HL-60 (cell line): ENCODE results near the gene TMEM63C.
"Not testable (repeated sequence)": the region's sequence is repeated elsewhere in the genome, so short reads cannot be mapped to it uniquely, and the experiment has no call there.

ENCODE experiments used
- DNase-seq, 2 experiments: peaks; one replicate each; pipeline ENCODE4 v3.0.0-alpha.2; 2010 to 2020; ENCODE audit warnings: low read depth in 1 of 2, low spot score in 1 of 2
- H3K27ac ChIP-seq: fragments of 250-450 bp; sonication (Bioruptor Pico); replicated peaks from 2 replicates; pipeline ENCODE4 v1.5.1; 2020; ENCODE audit warnings: mild to moderate bottlenecking, moderate library complexity
- H3K27me3 ChIP-seq: fragments of 250-450 bp; sonication (Bioruptor Pico); 2 replicates; pipeline ENCODE4 v1.5.1; 2021; ENCODE audit warnings: mild to moderate bottlenecking, moderate library complexity; ENCODE audit not compliant: insufficient read depth, poor library complexity, severe bottlenecking
- H3K4me3 ChIP-seq: replicated peaks from 2 replicates; pipeline ENCODE4 v1.5.1; 2011; ENCODE audit warnings: mild to moderate bottlenecking, control low read depth, low read length; ENCODE audit not compliant: insufficient read depth
- CTCF ChIP-seq: IDR thresholded peaks from one replicate; pipeline ENCODE4 v1.5.1; 2011; ENCODE audit warnings: low read length, control low read depth, inconsistent platforms; ENCODE audit not compliant: insufficient read depth
- GABPA ChIP-seq: IDR thresholded peaks from 2 replicates; pipeline ENCODE4 v1.6.1; 2012; ENCODE audit warnings: low read depth
- POLR2AphosphoS5 ChIP-seq: IDR thresholded peaks from 2 replicates; pipeline ENCODE4 v1.6.1; 2012; ENCODE audit warnings: low read depth
- REST ChIP-seq: IDR thresholded peaks from 2 replicates; pipeline ENCODE4 v1.6.1; 2012; ENCODE audit warnings: low read depth; ENCODE audit not compliant: insufficient replicate concordance
- SPI1 ChIP-seq: IDR thresholded peaks from 2 replicates; pipeline ENCODE4 v1.6.1; 2012; ENCODE audit warnings: low read depth, mild to moderate bottlenecking, borderline replicate concordance

Gene TMEM63C

GRCh38 chr14:77276959-77277358, 95.4 kb downstream of the TMEM63C start:
- TF ChIP-seq GABPA = no peak
- no peak for TF ChIP-seq REST
- no peak for TF ChIP-seq CTCF
- no peak for TF ChIP-seq SPI1

GRCh38 chr14:77278461-77279230, 97.0 kb downstream of the TMEM63C start:
- TF ChIP-seq REST = no peak
- no peak for TF ChIP-seq CTCF
- TF ChIP-seq POLR2AphosphoS5 = no peak
- no peak for TF ChIP-seq GABPA
- TF ChIP-seq SPI1 = no peak
- H3K4me3 ChIP-seq = no peak overlapping the region
- H3K27me3 ChIP-seq = no peaks in the 10 kb centered on the region
- no peak for DNase-seq
- no peak overlapping the region for H3K27ac ChIP-seq

More at GRCh38 chr14:77276959-77277358, 95.4 kb downstream of the TMEM63C start:
- no peak for DNase-seq
- no peak overlapping the region for H3K4me3 ChIP-seq
- H3K27me3 ChIP-seq = no peaks in the 10 kb centered on the region
- H3K27ac ChIP-seq = no peak overlapping the region

GRCh38 chr14:77279719-77280118, 98.1 kb downstream of the TMEM63C start:
- no peak for TF ChIP-seq CTCF
- no peak for TF ChIP-seq SPI1
- no peak for TF ChIP-seq POLR2AphosphoS5
- no peak for TF ChIP-seq GABPA
- TF ChIP-seq REST = no peak
- Histone ChIP-seq H3K27me3 (no peaks in the 10 kb centered on the region), H3K27ac (no peak overlapping the region), H3K4me3 (no peak overlapping the region)
- no peak for DNase-seq

- H3K27me3 ChIP-seq, H3K27ac ChIP-seq, DNase-seq, H3K4me3 ChIP-seq: not testable (repeated sequence)
Observed at GRCh38 chr14:77280921-77281320, 99.3 kb downstream of the TMEM63C start.
